ENCODE data around the gene KAZN. TPM values are rescaled to one million over a fixed set of nuclear protein-coding genes. Genes with fewer than 3 reads are reported as not detected.

KAZN gene
- total RNA-seq, 1 experiment from 2014 or later: 2.4 TPM

DNA sequence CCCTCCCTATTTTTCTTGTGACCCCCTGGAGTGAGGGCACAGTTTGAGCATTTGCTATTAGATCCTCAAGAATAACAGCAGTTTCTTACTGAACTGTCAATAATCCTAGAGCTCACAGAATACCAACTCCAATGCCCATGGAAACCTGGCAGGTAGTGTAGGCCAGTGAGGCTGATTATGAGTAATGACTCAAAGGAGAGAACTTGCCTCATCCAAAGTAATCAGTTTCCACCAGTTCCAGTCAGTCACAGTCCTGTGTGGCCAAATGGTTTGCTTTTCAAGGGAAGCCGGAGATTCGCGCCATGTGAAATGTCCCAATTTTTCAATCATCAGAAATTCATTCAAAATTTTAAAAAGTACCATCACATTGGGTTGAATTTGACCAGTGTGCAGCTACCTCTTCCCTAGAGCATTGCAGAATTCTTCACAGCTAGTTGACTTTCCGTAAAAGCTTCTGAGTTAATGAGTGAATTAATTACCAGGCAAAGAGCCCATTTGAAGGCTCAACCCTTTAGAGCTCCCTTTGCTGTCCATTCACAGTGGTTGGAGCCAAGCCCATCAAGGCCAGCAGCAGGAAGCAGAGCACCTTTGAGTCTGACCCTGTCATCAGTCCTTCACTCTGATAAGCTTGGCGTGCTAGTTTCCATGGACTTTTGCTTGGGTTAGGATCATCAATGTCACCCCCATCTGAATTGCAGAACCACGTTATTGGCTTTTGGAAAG lies 170.3 kb downstream of the KAZN start:
- Histone ChIP-seq H3K27me3 (replicated peaks; ENCODE audit: control insufficient read depth, insufficient read depth, low read length) (no peaks in the 10 kb centered on the region), H3K9me3 (no peaks in the 10 kb centered on the region), H3K4me3 (ENCODE audit: low read depth, low read length) (no peak overlapping the region), H3K4me1 (no peaks in the 10 kb centered on the region), H3K36me3 (ENCODE audit: control insufficient read depth, insufficient read depth, low read length) (no peaks in the 10 kb centered on the region)
- H3K27ac Mint-ChIP-seq (ENCODE audit: unreplicated experiment): no peak overlapping the region
- no peak for DNase-seq
- ChIA-PET CTCF (no interaction called here), POLR2A (no interaction called here)
- BruUV-seq (replicated peaks): no TSS peak
- H3K27me3 Mint-ChIP-seq (ENCODE audit: insufficient read depth, unreplicated experiment): peaks cover 9% of the 10 kb centered on the region
- H3K9me3 Mint-ChIP-seq (ENCODE audit: unreplicated experiment): no peaks in the 10 kb centered on the region
- no peak for TF ChIP-seq CTCF (IDR thresholded peaks at IDR 0.05; ENCODE audit: insufficient read depth in 1 of 2, low read depth in 1 of 2, low read length in 1 of 2, severe bottlenecking in 1 of 2, unreplicated experiment in 1 of 2)
- no peaks in the 10 kb centered on the region for H3K36me3 Mint-ChIP-seq (ENCODE audit: insufficient read depth, unreplicated experiment)
- no peaks in the 10 kb centered on the region for H3K4me1 Mint-ChIP-seq (ENCODE audit: low read depth, unreplicated experiment)
- intact Hi-C loops (cut with micrococcal nuclease; ENCODE audit: unreplicated experiment): no loop called here
- no peak overlapping the region for H3K4me3 Mint-ChIP-seq (ENCODE audit: unreplicated experiment)

DNA sequence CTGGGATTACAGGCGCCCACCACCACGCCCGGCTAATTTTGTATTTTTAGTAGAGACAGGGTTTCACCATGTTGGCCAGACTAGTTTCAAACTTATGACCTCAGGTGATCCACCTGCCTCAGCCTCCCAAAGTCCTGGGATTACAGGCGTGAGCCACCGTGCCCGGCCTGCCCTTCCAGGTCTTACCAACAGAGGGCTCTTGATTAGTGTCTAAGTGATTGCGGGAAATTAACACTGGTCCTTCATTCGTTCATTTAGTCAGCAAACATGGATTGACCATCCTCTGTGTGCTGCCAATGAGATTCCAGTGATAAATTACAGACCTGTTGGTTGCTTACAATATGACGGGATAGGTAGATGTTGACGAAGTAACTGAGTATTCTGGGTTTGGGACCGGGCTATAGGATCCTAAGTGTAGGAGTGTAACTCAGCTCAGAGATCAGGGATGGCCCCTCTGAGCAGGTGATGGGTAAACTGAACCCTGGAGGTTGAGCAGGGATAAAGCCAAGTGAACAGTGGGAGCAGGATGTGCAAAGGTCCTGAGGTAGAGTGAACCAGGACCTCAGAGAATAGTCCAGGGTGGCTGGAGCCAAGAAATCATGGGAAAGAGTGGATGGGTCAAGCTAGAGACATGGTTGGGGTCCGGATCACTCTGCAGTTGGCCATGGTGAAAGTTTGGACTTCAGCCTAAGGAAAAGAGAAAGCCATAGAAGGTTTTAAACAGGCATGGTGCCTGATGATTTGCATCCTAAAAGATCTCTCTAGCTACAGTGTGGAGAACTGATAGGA lies 171.2 kb downstream of the KAZN start:
- intact Hi-C loops (cut with micrococcal nuclease; ENCODE audit: unreplicated experiment): loop anchor here (10.0 kb wide), 1 partner anchor 275 kb away; no protein-coding TSS in a partner anchor
- no peak overlapping the region for H3K4me3 Mint-ChIP-seq (ENCODE audit: unreplicated experiment)
- no TSS peak for BruUV-seq (replicated peaks)

More for the DNA sequence above, 171.2 kb downstream of the KAZN start:
- Mint-ChIP-seq H3K36me3 (ENCODE audit: insufficient read depth, unreplicated experiment) (no peaks in the 10 kb centered on the region), H3K27me3 (ENCODE audit: insufficient read depth, unreplicated experiment) (peaks cover 6% of the 10 kb centered on the region), H3K4me1 (ENCODE audit: low read depth, unreplicated experiment) (no peaks in the 10 kb centered on the region), H3K9me3 (ENCODE audit: unreplicated experiment) (no peaks in the 10 kb centered on the region), H3K27ac (ENCODE audit: unreplicated experiment) (no peak overlapping the region)
- ChIA-PET POLR2A (no interaction called here), CTCF (no interaction called here)
- Histone ChIP-seq H3K36me3 (ENCODE audit: control insufficient read depth, insufficient read depth, low read length) (no peaks in the 10 kb centered on the region), H3K9me3 (no peaks in the 10 kb centered on the region), H3K4me1 (no peaks in the 10 kb centered on the region), H3K4me3 (ENCODE audit: low read depth, low read length) (no peak overlapping the region), H3K27me3 (replicated peaks; ENCODE audit: control insufficient read depth, insufficient read depth, low read length) (no peaks in the 10 kb centered on the region)
- TF ChIP-seq CTCF (IDR thresholded peaks at IDR 0.05; ENCODE audit: insufficient read depth in 1 of 2, low read depth in 1 of 2, low read length in 1 of 2, severe bottlenecking in 1 of 2, unreplicated experiment in 1 of 2): no peak
- DNase-seq: no peak

Measured in Caco-2 (cell line).